NCI-H128 (cell line): ENCODE measurements around the gene HSPB3.
"Not testable (repeated sequence)": the region's sequence is repeated elsewhere in the genome, so short reads cannot be mapped to it uniquely, and the experiment has no call there.

Experiments used
- DNase-seq: peaks from one replicate; lab custom pipeline; 2025; ENCODE audit not compliant: unreplicated experiment; lab: John Stamatoyannopoulos, UW

HSPB3 gene, protein sequence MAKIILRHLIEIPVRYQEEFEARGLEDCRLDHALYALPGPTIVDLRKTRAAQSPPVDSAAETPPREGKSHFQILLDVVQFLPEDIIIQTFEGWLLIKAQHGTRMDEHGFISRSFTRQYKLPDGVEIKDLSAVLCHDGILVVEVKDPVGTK

GRCh38 chr5:54455413-54456157, at the start of gene HSPB3:
Gene HSPB3, plus strand, starts transcription at chr5:54455699. Its CDS starts 91 bp downstream, at chr5:54455790.
- DNase-seq: no peak

- DNase-seq: no peak
Observed at GRCh38 chr5:54411176-54411575, 44.3 kb upstream of the HSPB3 start.

- no peak for DNase-seq
Observed at GRCh38 chr5:54412913-54413312, 42.6 kb upstream of the HSPB3 start.

- no peak for DNase-seq
Observed at GRCh38 chr5:54415147-54415546, 40.4 kb upstream of the HSPB3 start.

GRCh38 chr5:54415896-54416601, 39.5 kb upstream of the HSPB3 start:
- no peak for DNase-seq

DNA sequence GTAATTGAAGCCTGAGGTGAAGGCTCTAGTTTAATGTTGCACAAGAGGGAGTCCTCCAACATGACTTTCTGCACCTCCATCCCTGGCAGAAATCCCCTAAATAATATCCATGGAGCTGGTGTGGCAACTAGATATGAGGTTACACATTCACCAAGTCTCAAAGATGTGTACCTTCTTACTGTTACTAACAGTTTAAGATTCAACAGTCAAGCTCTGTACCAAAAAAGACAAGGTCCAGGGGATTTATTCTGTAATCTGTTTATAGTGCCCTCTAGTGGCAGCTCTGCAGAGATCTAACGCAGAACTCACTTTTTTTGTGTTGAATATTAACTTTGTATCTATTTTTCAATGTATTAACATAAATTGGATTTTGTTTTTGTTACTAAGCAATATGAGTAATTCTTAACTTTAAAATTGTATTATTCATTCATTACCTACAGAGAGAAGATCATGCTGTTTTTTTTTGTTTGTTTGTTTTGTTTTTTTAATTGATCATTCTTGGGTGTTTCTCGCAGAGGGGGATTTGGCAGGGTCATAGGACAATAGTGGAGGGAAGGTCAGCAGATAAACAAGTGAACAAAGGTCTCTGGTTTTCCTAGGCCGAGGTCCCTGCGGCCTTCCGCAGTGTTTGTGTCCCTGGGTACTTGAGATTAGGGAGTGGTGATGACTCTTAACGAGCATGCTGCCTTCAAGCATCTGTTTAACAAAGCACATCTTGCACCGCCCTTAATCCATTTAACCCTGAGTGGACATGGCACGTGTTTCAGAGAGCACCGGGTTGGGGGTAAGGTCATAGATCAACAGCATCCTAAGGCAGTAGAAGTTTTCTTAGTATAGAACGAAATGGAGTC, 35.7 kb upstream of the HSPB3 start:
- not testable (repeated sequence) for DNase-seq

- DNase-seq: not testable (repeated sequence)
Observed at GRCh38 chr5:54420511-54420910, 35.0 kb upstream of the HSPB3 start.

- no peak for DNase-seq
Observed at GRCh38 chr5:54421976-54422375, 33.5 kb upstream of the HSPB3 start.

DNA sequence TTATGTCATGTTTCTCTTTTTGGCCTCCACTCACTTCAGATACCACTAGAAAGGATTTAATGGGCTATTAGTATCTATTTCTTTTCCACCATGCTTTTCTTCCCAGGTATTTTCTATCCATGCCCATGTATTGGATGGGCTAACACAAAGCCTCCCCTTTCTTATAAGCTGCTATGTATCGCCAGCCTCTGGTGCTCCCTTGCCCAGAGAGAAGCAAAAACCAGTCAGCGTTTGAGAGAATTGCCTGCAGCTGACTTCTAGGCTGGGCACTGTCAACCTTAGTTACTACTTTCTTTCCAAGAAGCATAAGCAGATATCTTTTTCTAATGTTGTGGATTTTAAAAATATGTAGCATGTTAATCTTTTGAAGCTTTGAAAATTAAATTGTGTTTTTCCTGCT, 30.2 kb upstream of the HSPB3 start:
- no peak for DNase-seq

GRCh38 chr5:54426209-54426608, 29.3 kb upstream of the HSPB3 start:
- no peak for DNase-seq

DNA sequence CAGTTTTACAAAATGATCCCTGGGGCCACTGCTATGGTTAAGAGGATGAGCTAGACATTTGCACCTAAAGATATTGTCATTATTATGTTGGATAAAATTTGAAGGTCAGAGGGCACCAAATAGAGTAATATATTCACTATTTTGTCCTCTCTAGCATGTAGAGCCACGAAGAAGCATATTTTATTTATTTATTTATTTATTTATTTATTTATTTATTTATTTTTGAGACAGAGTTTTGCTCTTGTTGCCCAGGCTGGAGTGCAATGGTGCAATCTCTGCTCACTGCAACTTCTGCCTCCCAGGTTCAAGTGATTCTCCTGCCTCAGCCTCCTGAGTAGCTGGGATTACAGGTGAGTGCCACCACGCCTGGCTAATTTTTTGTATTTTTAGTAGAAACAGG, 20.8 kb upstream of the HSPB3 start:
- not testable (repeated sequence) for DNase-seq

- no peak for DNase-seq
Observed at GRCh38 chr5:54438620-54439389, 16.7 kb upstream of the HSPB3 start.

GRCh38 chr5:54440456-54440893, 15.0 kb upstream of the HSPB3 start:
- no peak for DNase-seq

GRCh38 chr5:54442271-54442670, 13.2 kb upstream of the HSPB3 start:
- no peak for DNase-seq

DNA sequence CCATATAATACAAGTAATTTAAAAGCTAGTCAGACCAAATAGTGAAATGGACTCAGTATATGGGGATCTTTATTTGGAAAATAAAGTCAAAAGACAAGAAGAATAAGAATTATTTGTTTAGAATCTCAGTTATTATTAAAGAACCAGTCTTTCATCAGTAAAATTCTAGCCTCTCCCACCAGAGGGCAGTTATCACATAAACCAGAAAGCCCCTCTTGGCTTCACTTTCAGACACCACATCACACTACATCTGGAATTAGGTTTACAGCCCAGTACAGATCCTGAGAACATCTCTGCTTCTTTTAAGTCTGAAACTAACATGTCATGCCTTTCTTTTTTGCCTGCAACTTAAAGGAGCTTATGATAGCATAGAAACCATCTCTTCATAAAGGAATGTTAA, 12.2 kb upstream of the HSPB3 start:
- DNase-seq: no peak

GRCh38 chr5:54445691-54446378, 9.7 kb upstream of the HSPB3 start:
- DNase-seq: no peak

DNA sequence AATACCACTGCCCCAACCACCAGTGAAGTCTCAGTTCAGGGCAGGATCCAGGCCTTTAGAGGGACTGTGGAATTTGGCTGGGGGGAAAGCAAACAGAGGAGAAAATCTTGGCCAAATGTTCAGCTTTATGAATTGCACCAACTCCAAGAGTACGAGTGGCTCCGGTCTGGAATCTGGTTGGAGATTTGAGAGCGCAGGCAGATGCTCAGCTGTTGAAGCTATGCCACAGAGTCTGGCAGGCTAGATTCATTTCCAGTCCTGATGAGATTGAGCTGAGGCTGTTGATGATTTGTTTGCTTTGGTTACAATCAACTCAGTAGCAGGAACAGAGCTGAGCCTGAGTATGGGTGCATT, 9.1 kb upstream of the HSPB3 start:
- DNase-seq: no peak

DNA sequence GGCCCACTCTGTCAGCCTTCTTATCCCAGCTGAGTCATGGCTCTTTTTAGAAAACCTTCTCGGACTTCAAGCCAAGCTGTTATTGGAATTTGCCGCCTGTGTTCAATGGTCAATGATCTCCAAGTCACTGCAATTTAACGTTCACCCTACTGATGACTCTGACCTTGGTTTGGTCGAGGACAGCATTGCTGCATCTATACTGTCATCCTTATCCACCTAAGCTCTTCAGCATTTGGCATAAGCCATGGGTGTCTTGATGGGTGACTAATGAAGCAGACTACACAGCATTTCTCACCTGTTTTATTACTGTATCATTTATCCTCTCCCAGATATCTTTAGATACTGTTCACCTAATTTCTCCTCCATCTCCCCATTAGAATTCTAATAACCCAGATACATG, 5.6 kb upstream of the HSPB3 start:
- DNase-seq: no peak

DNA sequence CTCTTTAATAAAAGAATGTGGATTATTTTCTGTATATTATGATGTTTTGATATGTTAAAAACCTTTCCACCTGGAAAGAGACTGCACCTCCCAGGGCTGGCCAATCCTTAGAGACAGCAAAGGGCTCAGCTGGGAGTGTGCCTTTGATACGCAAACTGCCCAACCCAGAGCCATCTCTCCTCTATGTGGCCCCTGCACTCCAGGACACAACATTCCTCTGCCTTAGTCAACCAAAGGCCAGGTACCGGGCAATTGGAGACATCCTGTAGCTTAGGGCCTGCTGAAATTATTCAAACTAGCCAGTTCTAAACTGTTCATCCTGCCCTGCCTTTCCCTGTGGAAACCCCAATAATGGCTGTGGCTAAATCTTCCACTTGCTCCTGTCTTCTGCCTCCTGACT, 5.0 kb upstream of the HSPB3 start:
- no peak for DNase-seq

DNA sequence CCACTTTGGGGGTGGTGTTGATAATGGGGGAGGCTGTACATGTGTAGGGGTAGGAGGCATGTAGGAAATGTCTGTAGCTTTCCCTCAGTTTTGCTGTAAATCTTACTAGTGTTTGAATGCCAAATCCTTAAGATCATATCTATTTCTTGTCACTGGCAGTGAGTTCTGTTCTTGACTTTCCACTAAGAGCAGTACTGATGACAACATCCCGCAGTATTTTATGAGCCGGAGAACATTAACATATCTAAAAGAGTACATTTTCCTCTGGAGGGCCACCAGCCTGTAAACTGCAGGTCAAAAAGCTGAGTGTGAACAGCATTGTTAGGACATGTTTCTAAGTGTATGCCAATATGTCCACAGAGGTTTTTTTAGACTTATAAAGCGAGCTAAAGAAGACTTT, 2.5 kb upstream of the HSPB3 start:
- no peak for DNase-seq
